ENCODE data around the gene COL23A1. TPM values are rescaled to one million over a fixed set of nuclear protein-coding genes. Genes with fewer than 3 reads are reported as not detected.

The COL23A1 gene
- total and polyA plus RNA-seq, 2 experiments from 2014 or later = 1.1 to 5.1 TPM

GRCh38 chr5:178468196-178468685 is 122.0 kb downstream of the COL23A1 start:
- no peak overlapping the region for H2AFZ ChIP-seq
- 56% methylated on average over 17 of the region's 18 CpGs for WGBS (ENCODE audit: low lambda C conversion rate, missing lambda C conversion rate)
- peak overlapping the region; percentile 58 for H3K4me2 ChIP-seq
- no peak for TF ChIP-seq EZH2phosphoT487 (IDR thresholded peaks at IDR 0.05; ENCODE audit: low read depth, severe bottlenecking, unreplicated experiment)
- no peak for TF ChIP-seq EZH2 (IDR thresholded peaks at IDR 0.05; ENCODE audit: borderline replicate concordance)
- TF ChIP-seq CTCF (IDR thresholded peaks at IDR 0.05; ENCODE audit: poor library complexity) = no peak
- no peaks in the 10 kb centered on the region for H3K36me3 ChIP-seq (replicated peaks; ENCODE audit: insufficient read depth, low read depth)
- H3K9me3 ChIP-seq (ENCODE audit: low read depth) = no peaks in the 10 kb centered on the region
- H3K79me2 ChIP-seq = no peaks in the 10 kb centered on the region
- no peaks in the 10 kb centered on the region for H3K27me3 ChIP-seq
- H3K27ac ChIP-seq = peak overlapping the region; percentile 56
- no peaks in the 10 kb centered on the region for H4K20me1 ChIP-seq (ENCODE audit: insufficient read depth, poor library complexity, severe bottlenecking)
- no peaks in the 10 kb centered on the region for H3K9me2 ChIP-seq (replicated peaks; ENCODE audit: insufficient read depth)
- H3K4me1 ChIP-seq (ENCODE audit: insufficient read depth) = peaks cover 19% of the 10 kb centered on the region
- no peak overlapping the region for H3K4me3 ChIP-seq
- no peak for DNase-seq (ENCODE audit: low spot score)

GRCh38 chr5:178467568-178468195 is 122.5 kb downstream of the COL23A1 start:
- no peaks in the 10 kb centered on the region for H4K20me1 ChIP-seq (ENCODE audit: insufficient read depth, poor library complexity, severe bottlenecking)
- no peaks in the 10 kb centered on the region for H3K9me3 ChIP-seq (ENCODE audit: low read depth)
- peak; percentile 39 for DNase-seq (ENCODE audit: low spot score)
- H3K27ac ChIP-seq = peak overlapping the region; percentile 56
- no peak overlapping the region for H3K4me3 ChIP-seq
- peak overlapping the region; percentile 58 for H3K4me2 ChIP-seq
- H3K36me3 ChIP-seq (replicated peaks; ENCODE audit: insufficient read depth, low read depth) = no peaks in the 10 kb centered on the region
- no peaks in the 10 kb centered on the region for H3K9me2 ChIP-seq (replicated peaks; ENCODE audit: insufficient read depth)
- no peak for TF ChIP-seq EZH2 (IDR thresholded peaks at IDR 0.05; ENCODE audit: borderline replicate concordance)
- no peak for TF ChIP-seq EZH2phosphoT487 (IDR thresholded peaks at IDR 0.05; ENCODE audit: low read depth, severe bottlenecking, unreplicated experiment)
- no peak for TF ChIP-seq CTCF (IDR thresholded peaks at IDR 0.05; ENCODE audit: poor library complexity)
- H3K27me3 ChIP-seq = no peaks in the 10 kb centered on the region
- no peaks in the 10 kb centered on the region for H3K79me2 ChIP-seq
- no peak overlapping the region for H2AFZ ChIP-seq
- peaks cover 22% of the 10 kb centered on the region for H3K4me1 ChIP-seq (ENCODE audit: insufficient read depth)
- WGBS (ENCODE audit: low lambda C conversion rate, missing lambda C conversion rate) = 63% methylated on average over 17 of the region's 19 CpGs

GRCh38 chr5:178467205-178467567 is 123.0 kb downstream of the COL23A1 start:
- TF ChIP-seq EZH2phosphoT487 (IDR thresholded peaks at IDR 0.05; ENCODE audit: low read depth, severe bottlenecking, unreplicated experiment) (no peak), EZH2 (IDR thresholded peaks at IDR 0.05; ENCODE audit: borderline replicate concordance) (no peak), CTCF (IDR thresholded peaks at IDR 0.05; ENCODE audit: poor library complexity) (no peak)
- no peak overlapping the region for H3K4me2 ChIP-seq
- WGBS (ENCODE audit: low lambda C conversion rate, missing lambda C conversion rate) = 74% methylated on average over 7 of the region's 7 CpGs
- no peaks in the 10 kb centered on the region for H3K27me3 ChIP-seq
- no peaks in the 10 kb centered on the region for H3K79me2 ChIP-seq
- H3K36me3 ChIP-seq (replicated peaks; ENCODE audit: insufficient read depth, low read depth) = no peaks in the 10 kb centered on the region
- H3K4me3 ChIP-seq = no peak overlapping the region
- H2AFZ ChIP-seq = no peak overlapping the region
- no peaks in the 10 kb centered on the region for H4K20me1 ChIP-seq (ENCODE audit: insufficient read depth, poor library complexity, severe bottlenecking)
- no peaks in the 10 kb centered on the region for H3K9me3 ChIP-seq (ENCODE audit: low read depth)
- no peak overlapping the region for H3K27ac ChIP-seq
- no peaks in the 10 kb centered on the region for H3K9me2 ChIP-seq (replicated peaks; ENCODE audit: insufficient read depth)
- no peak for DNase-seq (ENCODE audit: low spot score)
- peaks cover 22% of the 10 kb centered on the region for H3K4me1 ChIP-seq (ENCODE audit: insufficient read depth)

All from hepatocyte (in vitro differentiated cells).